CD4-positive, alpha-beta T cell treated with Interleukin-4 for 1 hour (primary cell): ENCODE data around the gene SP1.
"Not testable (repeated sequence)": the region's sequence is repeated elsewhere in the genome, so short reads cannot be mapped to it uniquely, and the experiment has no call there.

ENCODE experiments used
- DNase-seq, 2 donors: peaks; one replicate each; pipeline ENCODE4 v3.0.0-alpha.2; 2020 to 2022

SP1 gene

GRCh38 chr12:53361638-53362037, 18.3 kb upstream of the SP1 start:
- DNase-seq: not testable (repeated sequence)

- no peak for DNase-seq
These were observed 14.6 kb upstream of the SP1 start for GRCh38 chr12:53365245-53365904.

DNA sequence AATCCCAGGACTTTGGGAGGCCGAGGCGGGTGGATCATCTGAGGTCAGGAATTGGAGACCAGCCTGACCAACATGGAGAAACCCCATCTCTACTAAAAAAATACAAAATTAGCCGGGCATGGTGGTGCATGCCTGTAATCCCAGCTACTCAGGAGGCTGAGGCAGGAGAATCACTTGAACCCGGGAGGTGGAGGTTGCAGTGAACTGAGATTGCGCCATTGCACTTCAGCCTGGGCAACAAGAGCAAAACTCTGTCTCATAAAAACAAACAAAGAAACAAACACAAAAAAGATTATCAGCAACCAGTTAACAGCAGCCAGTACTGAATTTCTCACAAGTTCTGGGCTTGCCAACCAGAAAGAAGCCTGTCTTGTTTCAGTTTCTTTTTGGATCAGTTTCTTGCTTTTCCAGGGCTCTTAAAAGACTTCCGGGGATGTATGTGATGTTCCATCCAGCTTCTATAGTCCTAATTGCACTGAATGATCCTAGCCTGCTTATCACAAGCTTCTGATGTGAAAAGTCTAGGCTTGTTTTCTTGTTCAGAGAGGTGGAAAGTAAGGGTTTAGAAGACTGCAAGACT, 6.3 kb upstream of the SP1 start:
- not testable (repeated sequence) for DNase-seq

DNA sequence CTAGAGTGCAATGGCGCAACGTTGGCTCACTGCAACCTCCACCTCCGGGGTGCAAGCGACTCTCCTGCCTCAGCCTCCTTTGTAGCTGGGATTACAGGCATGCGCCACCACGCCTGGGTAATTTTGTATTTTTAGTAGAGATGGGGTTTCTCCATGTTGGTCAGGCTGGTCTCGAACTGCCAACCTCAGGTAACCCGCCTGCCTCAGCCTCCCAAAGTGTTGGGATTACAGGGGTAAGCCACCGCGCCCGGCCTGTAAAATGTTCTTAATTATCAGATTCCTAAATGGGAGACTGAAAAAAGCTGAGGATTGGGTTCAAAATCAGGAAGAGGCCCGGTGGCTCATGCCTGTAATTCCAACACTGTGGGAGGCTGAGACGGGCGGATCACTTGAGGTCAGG, 5.7 kb upstream of the SP1 start:
- DNase-seq: not testable (repeated sequence)

DNA sequence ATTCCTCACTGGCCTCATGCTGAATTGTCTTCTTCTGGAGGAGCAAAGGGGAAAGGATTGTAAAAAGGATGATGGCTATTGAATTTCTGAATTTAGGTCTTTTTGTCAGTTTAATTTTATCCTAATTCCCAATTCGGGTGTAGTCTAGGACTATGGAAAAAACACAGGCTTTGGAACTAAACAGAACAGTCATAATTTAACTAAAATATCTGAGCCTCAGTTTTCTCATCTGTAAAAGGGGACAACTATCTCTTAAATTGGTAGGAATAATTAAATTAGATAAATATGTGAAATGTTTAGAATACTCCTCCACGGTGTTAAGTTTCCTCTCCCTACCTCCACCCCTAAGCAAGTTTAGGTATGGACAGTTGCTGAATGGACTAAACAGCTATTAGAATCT, 3.2 kb upstream of the SP1 start:
- no peak for DNase-seq

GRCh38 chr12:53378222-53378621, 1.8 kb upstream of the SP1 start:
- no peak for DNase-seq

DNA sequence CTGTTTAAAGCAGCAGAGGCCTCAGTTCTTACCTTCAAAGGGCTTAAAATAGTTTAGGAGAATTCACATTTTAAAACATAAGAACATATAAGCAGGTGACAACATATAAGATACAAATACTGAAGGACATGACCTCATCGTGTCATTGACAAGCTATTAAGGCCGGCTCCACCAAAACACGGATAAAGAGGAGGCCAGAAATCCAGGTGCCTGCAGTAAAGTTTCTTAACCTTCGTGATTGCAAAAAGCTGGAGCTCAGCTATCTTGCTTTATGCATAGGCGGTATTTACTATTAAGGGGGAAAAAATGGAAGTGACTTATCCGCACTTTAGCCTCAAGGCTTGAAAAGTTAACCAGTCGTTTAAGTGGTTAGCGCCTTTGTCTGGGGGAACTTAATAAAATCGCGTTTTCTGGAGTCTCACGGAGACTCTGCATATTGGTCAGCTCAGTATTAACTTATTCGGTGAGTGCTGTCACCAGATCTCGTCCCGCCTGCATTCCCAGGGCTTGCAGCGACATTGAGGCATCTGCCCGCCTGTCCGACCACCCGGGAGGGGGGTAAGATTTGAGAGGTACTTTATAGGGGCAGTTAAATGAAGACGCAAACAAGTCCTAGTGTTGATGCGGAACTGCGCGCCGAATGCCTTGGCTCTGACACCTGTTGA, 1.1 kb upstream of the SP1 start:
- no peak for DNase-seq

DNA sequence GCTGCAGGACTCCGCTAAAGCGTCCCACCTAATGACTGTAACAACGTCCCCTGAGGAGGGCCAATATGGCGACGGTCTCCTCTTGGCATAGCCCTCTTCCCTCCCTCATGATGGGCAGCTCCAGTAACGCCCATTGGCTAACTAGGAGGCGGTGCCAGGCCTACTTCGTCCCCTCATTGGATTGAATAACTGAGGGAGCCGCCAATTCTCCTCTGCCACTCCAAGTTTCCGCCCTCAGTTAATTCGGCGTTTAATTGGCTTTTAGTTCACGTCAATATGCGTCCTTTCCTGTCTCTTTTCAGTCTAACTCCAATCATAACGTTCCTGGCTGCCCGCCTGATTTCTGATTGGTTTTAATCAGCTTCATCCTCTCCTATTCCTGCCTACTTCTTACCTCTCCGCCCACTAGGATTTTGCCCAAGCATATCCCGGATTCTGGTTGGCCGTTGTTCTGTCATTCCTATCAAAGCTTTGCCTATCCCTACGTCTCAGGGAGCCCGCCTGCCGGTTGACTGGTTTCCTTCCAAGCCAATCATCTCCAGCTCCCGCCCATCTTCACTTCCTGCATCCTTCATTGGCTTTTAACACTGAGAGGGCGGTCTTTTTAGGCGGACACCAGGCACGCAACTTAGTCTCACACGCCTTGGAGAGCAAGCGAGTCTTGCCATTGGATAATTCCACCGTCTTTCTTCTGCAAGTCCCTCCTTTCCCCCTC, 430 bp upstream of the SP1 start:
- DNase-seq: peak; percentile 100

GRCh38 chr12:53380794-53381730, 1.1 kb downstream of the SP1 start:
- DNase-seq: no peak

DNA sequence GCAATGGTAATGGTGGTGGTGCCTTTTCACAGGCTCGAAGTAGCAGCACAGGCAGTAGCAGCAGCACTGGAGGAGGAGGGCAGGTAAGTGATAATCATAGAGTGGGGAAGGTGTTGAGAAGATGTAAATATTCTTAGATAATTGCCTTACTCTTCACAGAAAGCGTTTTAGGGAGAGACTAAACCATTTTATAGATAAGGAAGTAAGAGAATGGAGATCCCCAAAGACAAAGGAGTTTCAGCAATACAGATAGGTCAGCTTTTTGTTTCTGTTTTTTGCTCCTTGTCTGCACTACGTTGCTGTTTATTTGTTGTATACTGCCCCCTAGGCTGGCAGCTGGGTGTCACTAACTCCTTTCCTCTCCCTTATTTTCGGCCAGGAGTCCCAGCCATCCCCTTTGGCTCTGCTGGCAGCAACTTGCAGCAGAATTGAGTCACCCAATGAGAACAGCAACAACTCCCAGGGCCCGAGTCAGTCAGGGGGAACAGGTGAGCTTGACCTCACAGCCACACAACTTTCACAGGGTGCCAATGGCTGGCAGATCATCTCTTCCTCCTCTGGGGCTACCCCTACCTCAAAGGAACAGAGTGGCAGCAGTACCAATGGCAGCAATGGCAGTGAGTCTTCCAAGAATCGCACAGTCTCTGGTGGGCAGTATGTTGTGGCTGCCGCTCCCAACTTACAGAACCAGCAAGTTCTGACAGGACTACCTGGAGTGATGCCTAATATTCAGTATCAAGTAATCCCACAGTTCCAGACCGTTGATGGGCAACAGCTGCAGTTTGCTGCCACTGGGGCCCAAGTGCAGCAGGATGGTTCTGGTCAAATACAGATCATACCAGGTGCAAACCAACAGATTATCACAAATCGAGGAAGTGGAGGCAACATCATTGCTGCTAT, 2.0 kb downstream of the SP1 start:
- DNase-seq: peak; percentile 59 to 73

- DNase-seq: no peak
These were observed 3.3 kb downstream of the SP1 start for GRCh38 chr12:53383258-53383657.

GRCh38 chr12:53386381-53386780, 6.4 kb downstream of the SP1 start:
- DNase-seq: not testable (repeated sequence)

- DNase-seq: no peak
These were observed 9.0 kb downstream of the SP1 start for GRCh38 chr12:53388932-53389331.

DNA sequence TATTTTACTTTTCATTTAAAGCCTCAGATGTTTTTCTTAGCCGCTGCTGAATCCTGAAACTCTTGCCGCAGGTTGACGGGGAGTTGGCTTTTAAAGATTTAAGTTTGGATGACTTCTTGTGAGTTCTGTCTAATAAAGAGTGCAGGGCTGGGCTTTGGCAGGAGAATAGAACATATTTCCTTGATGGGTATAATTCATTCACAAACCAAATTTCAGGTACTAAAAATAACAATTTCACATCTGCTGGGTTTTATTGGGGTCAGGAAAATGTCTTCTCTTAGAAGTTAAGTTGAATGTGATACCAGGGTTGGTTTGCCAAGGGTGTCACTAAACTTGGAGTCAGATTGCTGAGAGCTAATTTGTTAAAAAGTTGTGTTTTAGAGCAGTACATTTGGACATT, 9.7 kb downstream of the SP1 start:
- no peak for DNase-seq

DNA sequence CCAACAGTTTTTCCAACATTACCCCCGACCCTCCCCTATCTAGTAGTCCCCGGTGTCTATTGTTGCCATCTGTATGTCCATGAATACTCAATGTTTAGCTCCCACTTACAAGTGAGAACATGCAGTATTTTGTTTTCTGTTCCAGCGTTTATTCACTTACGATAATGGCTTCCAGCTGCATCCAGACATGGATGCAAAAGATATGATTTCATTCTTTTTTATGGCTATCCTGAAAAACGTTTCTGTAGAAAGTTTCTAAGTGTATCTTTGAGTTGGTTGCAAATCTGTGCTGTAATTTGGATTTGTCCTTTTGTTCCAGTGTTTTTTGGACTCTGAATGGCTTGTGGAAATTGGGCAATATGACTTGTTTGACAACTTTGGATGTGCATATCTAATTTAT, 11.7 kb downstream of the SP1 start:
- DNase-seq: no peak

- DNase-seq: no peak
These were observed 19.9 kb downstream of the SP1 start for GRCh38 chr12:53399896-53400295.

DNA sequence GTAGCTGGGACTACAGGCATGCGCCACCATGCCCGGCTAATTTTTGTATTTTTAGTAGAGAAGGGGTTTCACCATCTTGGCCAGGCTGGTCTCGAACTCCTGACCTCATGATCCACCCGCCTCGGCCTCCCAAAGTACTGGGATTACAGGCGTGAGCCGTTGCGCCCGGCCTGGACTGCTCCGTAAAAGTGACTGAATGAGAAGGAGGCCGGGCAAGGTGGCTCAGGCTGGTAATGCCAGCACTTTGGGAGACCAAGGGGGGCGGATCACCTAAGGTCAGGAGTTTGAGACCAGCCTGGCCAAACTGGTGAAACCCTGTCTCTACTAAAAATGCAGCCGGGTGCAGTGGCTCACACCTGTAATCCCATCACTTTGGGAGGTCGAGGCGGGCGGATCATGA, 22.4 kb downstream of the SP1 start:
- DNase-seq: not testable (repeated sequence)

DNA sequence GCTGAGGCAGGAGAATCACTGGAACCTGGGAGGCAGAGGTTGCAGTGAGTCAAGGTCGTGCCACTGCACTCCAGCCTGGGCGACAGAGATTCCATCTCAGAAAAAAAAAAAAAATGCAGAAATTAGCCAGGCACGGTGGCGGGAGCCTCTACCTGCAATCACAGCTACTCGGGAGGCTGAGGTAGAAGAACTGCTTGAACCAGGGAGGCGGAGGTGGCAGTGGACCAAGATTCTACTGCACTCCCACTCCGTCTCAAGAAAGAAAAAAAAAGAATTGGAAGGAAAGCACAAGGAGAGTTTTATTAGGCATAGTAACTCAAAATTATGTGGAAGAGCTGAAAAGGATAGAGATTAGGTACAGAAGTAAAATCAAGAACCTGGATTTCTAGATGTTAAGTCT, 22.9 kb downstream of the SP1 start:
- DNase-seq: no peak

- DNase-seq: no peak
These were observed 31.0 kb downstream of the SP1 start for GRCh38 chr12:53410951-53411350.

GRCh38 chr12:53413485-53414204, 33.7 kb downstream of the SP1 start:
- no peak for DNase-seq
